Measurements from ENCODE around the gene SMARCC2. TPM values are rescaled to one million over a fixed set of nuclear protein-coding genes. Genes with fewer than 3 reads are reported as not detected.
A peak's percentile ranks its signal among the peaks of the same experiment; 100 is the strongest.

Gene SMARCC2
- total RNA-seq, 2 donors from 2014 or later, result 46.2 to 50.8 TPM

DNA sequence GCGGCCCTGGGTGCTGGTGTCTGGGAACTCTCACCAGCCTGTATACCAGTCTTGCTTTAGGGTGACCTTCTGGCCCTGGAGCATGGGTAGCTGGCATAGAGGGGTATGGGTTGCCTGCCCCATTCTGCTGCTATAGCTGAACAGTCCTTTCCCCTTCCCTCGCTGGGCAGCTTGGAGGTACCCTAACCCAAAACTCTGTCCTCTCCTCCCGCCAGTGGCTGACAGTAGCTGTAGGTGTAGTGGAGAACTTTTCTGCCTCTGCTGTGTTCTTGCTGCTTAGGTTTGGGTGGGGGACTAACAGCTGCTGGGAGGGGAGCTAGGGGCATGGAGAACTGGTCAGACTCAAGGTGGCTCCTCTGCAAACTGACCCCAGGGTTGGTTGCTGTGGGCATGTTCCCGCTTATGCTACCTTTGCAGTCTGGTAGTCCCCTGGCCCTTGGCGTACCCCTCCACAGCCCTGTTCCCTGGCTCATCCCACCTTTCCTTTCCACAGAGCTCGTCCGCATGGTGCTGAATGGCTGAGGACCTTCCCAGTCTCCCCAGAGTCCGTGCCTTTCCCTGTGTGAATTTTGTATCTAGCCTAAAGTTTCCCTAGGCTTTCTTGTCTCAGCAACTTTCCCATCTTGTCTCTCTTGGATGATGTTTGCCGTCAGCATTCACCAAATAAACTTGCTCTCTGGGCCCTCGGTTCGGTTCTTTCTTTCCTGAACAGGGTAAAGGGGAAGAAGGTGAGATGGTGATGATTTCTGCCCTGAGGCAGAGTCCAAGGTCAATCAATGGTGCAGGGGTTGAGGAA is 28.2 kb downstream of the SMARCC2 start:
- DNase-seq (no peak), ATAC-seq (no peak)
- Histone ChIP-seq H3K9me3 (no peaks in the 10 kb centered on the region), H3K27me3 (no peaks in the 10 kb centered on the region), H3K27ac (peak overlapping the region in 3 of 4 donors; percentile 94 to 100 (median 98)), H3K4me3 (no peak overlapping the region), H3K36me3 (replicated peaks in 1 of 2; ENCODE audit: insufficient read depth in 1 of 2, low read depth in 2 of 2) (peaks cover 8 to 27% of the 10 kb centered on the region in 2 donors), H3K4me1 (peaks cover 37% of the 10 kb centered on the region)
- intact Hi-C loops (cut with DNase I), result no loop called here
- TF ChIP-seq POLR2A (IDR thresholded peaks at IDR 0.05), result no peak
- TF ChIP-seq, protein P1, sequence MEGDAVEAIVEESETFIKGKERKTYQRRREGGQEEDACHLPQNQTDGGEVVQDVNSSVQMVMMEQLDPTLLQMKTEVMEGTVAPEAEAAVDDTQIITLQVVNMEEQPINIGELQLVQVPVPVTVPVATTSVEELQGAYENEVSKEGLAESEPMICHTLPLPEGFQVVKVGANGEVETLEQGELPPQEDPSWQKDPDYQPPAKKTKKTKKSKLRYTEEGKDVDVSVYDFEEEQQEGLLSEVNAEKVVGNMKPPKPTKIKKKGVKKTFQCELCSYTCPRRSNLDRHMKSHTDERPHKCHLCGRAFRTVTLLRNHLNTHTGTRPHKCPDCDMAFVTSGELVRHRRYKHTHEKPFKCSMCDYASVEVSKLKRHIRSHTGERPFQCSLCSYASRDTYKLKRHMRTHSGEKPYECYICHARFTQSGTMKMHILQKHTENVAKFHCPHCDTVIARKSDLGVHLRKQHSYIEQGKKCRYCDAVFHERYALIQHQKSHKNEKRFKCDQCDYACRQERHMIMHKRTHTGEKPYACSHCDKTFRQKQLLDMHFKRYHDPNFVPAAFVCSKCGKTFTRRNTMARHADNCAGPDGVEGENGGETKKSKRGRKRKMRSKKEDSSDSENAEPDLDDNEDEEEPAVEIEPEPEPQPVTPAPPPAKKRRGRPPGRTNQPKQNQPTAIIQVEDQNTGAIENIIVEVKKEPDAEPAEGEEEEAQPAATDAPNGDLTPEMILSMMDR (IDR thresholded peaks at IDR 0.05), result no peak
- WGBS, 2 donors, result 65% methylated on average over 10 to 11 of the region's 11 CpGs

DNA sequence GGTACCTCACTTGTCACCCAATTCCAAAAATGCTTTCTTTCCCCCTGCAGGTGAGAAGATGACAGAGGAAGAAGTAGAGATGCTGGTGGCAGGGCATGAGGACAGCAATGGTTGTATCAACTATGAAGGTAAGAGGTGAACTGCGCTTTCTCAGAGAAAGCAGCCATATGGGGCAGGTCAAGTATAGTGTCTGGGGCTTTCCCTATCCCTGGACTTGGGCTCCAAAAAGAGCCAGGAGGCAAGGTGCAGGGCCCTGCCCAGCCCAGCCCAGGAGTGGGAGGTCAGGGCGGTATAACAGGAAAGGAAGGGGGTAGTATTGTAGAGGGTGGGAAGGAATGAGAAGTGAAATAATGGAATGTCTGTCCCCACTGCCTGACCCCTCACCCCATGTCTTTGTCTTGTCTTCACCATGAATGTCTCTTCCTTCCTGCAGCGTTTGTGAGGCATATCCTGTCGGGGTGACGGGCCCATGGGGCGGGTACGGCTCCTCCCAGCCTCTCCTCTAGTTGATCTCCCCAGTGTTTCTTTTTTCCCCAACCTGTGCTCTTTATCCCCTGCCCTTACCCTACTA is 29.0 kb downstream of the SMARCC2 start:
- WGBS, 2 donors, result 50 to 55% methylated on average over 7 of the region's 7 CpGs
- no peaks in the 10 kb centered on the region for H3K27me3 ChIP-seq
- peaks cover 37% of the 10 kb centered on the region for H3K4me1 ChIP-seq
- ATAC-seq, result no peak
- intact Hi-C loops (cut with DNase I), result no loop called here
- DNase-seq, result no peak
- TF ChIP-seq, protein P1 (IDR thresholded peaks at IDR 0.05), result no peak
- TF ChIP-seq POLR2A (IDR thresholded peaks at IDR 0.05), result no peak
- H3K27ac ChIP-seq, result peak overlapping the region; percentile 94 to 100 (median 98)
- H3K36me3 ChIP-seq (replicated peaks in 1 of 2; ENCODE audit: insufficient read depth in 1 of 2, low read depth in 2 of 2), result peaks cover 8 to 25% of the 10 kb centered on the region in 2 donors
- H3K9me3 ChIP-seq, result no peaks in the 10 kb centered on the region
- H3K4me3 ChIP-seq, result no peak overlapping the region

DNA sequence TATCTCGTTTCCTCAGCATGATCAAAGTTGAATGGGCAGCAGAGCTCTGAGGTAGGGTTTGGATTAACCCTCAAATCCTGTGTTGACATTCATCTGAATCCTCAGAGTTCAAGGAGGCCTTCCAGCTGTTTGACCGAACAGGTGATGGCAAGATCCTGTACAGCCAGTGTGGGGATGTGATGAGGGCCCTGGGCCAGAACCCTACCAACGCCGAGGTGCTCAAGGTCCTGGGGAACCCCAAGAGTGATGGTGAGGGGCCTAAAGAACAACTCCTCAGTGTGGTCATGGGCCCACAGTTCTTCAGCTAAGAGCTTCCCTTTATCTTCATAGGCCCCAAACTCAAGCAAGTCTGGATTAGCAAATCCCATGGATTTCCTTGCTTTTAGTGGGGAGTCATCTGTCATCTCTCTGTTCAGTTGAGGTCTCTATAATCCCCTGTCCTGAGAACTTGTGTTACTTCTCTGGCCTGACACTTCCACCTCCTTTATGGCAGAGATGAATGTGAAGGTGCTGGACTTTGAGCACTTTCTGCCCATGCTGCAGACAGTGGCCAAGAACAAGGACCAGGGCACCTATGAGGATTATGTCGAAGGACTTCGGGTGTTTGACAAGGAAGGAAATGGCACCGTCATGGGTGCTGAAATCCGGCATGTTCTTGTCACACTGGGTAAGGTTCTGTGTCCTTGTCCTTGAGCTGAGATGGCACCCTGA is 29.6 kb downstream of the SMARCC2 start:
- H3K9me3 ChIP-seq, result no peaks in the 10 kb centered on the region
- 10 to 11% methylated on average over 8 of the region's 8 CpGs for WGBS, 2 donors
- DNase-seq (no peak), ATAC-seq (no peak)
- TF ChIP-seq, protein P1 (IDR thresholded peaks at IDR 0.05), result no peak
- TF ChIP-seq POLR2A (IDR thresholded peaks at IDR 0.05), result no peak
- intact Hi-C loops (cut with DNase I), result no loop called here
- peaks cover 37% of the 10 kb centered on the region for H3K4me1 ChIP-seq
- H3K27me3 ChIP-seq, result no peaks in the 10 kb centered on the region
- H3K27ac ChIP-seq, result peak overlapping the region; percentile 94 to 100 (median 98)
- H3K4me3 ChIP-seq, result peak overlapping the region; percentile 79 to 84
- peaks cover 8 to 20% of the 10 kb centered on the region in 2 donors for H3K36me3 ChIP-seq (replicated peaks in 1 of 2; ENCODE audit: insufficient read depth in 1 of 2, low read depth in 2 of 2)

DNA sequence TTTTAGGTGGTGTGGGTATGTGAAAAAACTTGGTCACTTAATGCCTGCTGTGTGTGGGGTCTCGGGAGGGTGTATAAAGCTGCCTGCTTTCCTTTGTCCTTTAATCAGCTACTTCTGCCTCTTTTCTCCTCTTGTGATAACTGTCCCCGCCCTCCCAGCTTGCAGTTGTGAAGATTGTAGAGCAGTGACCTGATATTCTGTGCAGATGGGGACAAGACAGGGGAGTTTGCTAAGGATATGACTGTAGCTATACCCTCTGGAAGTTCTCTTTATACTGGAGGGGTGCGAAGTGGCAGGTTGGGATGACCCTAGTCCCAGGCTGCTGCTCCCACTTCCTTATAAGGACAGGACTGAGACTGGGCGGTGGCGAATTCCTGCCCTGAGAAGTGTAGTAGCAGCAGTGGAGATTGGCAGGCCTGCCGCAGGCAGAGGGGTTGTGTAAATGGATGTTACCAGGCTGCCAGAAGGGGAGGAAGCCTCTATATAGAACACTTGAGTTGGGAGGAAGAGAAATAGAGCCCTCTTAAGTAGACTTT is 30.3 kb downstream of the SMARCC2 start:
- Histone ChIP-seq H3K9me3 (no peaks in the 10 kb centered on the region), H3K4me3 (peak overlapping the region; percentile 79 to 84), H3K27me3 (no peaks in the 10 kb centered on the region), H3K4me1 (peaks cover 37% of the 10 kb centered on the region), H3K36me3 (replicated peaks in 1 of 2; ENCODE audit: insufficient read depth in 1 of 2, low read depth in 2 of 2) (peaks cover 8 to 17% of the 10 kb centered on the region in 2 donors), H3K27ac (peak overlapping the region; percentile 94 to 100 (median 98))
- 0% methylated on average over 6 of the region's 6 CpGs for WGBS, 2 donors
- peak; percentile 71 to 82 (median 80) for DNase-seq
- TF ChIP-seq POLR2A (IDR thresholded peaks at IDR 0.05), result peak in 1 of 3 donors; percentile 21
- TF ChIP-seq, protein P1 (IDR thresholded peaks at IDR 0.05), result no peak
- ATAC-seq, result peak; percentile 47
- intact Hi-C loops (cut with DNase I), result no loop called here

All from body of pancreas (tissue), 4 donors.